ENCODE measurements around the gene NAPG. TPM values are rescaled to one million over a fixed set of nuclear protein-coding genes. Genes with fewer than 3 reads are reported as not detected.

NAPG gene
- total RNA-seq, 4 donors from 2014 or later, result 26.5 to 52.5 (median 28.6) TPM

GRCh38 chr18:10530852-10531251 lies 5.0 kb downstream of the NAPG start:
- no peak for TF ChIP-seq CTCF (IDR thresholded peaks at IDR 0.05; ENCODE audit: low read depth)

- no peak for TF ChIP-seq CTCF (IDR thresholded peaks at IDR 0.05; ENCODE audit: low read depth)
These were observed 7.3 kb downstream of the NAPG start for GRCh38 chr18:10533111-10533510.

- no peak for TF ChIP-seq CTCF (IDR thresholded peaks at IDR 0.05; ENCODE audit: low read depth)
These were observed 10.5 kb downstream of the NAPG start for GRCh38 chr18:10536280-10536679.

- no peak for TF ChIP-seq CTCF (IDR thresholded peaks at IDR 0.05; ENCODE audit: low read depth)
These were observed 11.9 kb downstream of the NAPG start for GRCh38 chr18:10537765-10538164.

GRCh38 chr18:10543277-10543676 lies 17.4 kb downstream of the NAPG start:
- no peak for TF ChIP-seq CTCF (IDR thresholded peaks at IDR 0.05; ENCODE audit: low read depth)

- TF ChIP-seq CTCF (IDR thresholded peaks at IDR 0.05; ENCODE audit: low read depth), result no peak
These were observed 18.4 kb downstream of the NAPG start for GRCh38 chr18:10544093-10544748.

- no peak for TF ChIP-seq CTCF (IDR thresholded peaks at IDR 0.05; ENCODE audit: low read depth)
These were observed 20.9 kb downstream of the NAPG start for GRCh38 chr18:10546557-10547300.

Data from subcutaneous adipose tissue (tissue), 4 donors.